Measurements from ENCODE around the gene C22orf15. TPM values are rescaled to one million over a fixed set of nuclear protein-coding genes. Genes with fewer than 3 reads are reported as not detected.
A peak's percentile ranks its signal among the peaks of the same experiment; 100 is the strongest.

Gene C22orf15
- total and polyA plus RNA-seq, 10 donors: 0.29 to 1.4 (median 0.73) TPM; not detected in 3

- peak within 1 kb of the TSS in 5 of 8 donors; percentile 39 to 72 (median 56) for H3K27ac ChIP-seq
- H3K9me3 ChIP-seq: no peaks in the 10 kb centered on the region
- intact Hi-C loops (cut with DNase I; ENCODE audit: low total_unique reads): loop anchor here (5.0 kb wide), 1 partner anchor 74 kb away; no protein-coding TSS in a partner anchor
- H3K4me3 ChIP-seq: peak within 1 kb of the TSS; percentile 8 to 75 (median 43)
- H3K4me1 ChIP-seq: peaks cover 20 to 69% (median 55%) of the 10 kb centered on the region in 6 donors
- DNase-seq: peak; percentile 90
- H3K36me3 ChIP-seq: no peaks in the 10 kb centered on the region
- TF ChIP-seq POLR2A (IDR thresholded peaks at IDR 0.05) (no peak), CTCF (IDR thresholded peaks at IDR 0.05 in 8 of 11, conservative IDR thresholded peaks at IDR 0.05 in 3 of 11) (peak in 1 of 11 experiments; percentile 13), POLR2AphosphoS5 (IDR thresholded peaks at IDR 0.05) (peak in 1 of 3 donors; percentile 19)
- H3K27me3 ChIP-seq (replicated peaks in 1 of 7): peaks cover 0 to 16% (median 0%) of the 10 kb centered on the region in 7 donors
- WGBS, 5 donors: 5 to 16% (median 7%) methylated on average over 28 to 79 of the region's 79 CpGs
Observed at GRCh38 chr22:23772649-23773473, 10.1 kb downstream of the C22orf15 start, which contains the start of gene MMP11. Gene MMP11 (plus strand): TSS chr22:23772849. CDS start chr22:23772871, 22 bp downstream.

GRCh38 chr22:23773483-23774113 lies 10.8 kb downstream of the C22orf15 start:
- WGBS, 5 donors: 81 to 88% (median 85%) methylated on average over 7 of the region's 7 CpGs
- H3K4me3 ChIP-seq: peak overlapping the region in 4 of 8 donors; percentile 42 to 75 (median 50)
- TF ChIP-seq CTCF (IDR thresholded peaks at IDR 0.05 in 8 of 11, conservative IDR thresholded peaks at IDR 0.05 in 3 of 11) (no peak), POLR2A (IDR thresholded peaks at IDR 0.05) (no peak), POLR2AphosphoS5 (IDR thresholded peaks at IDR 0.05) (no peak)
- H3K36me3 ChIP-seq: no peaks in the 10 kb centered on the region
- peaks cover 16 to 62% (median 49%) of the 10 kb centered on the region in 6 donors for H3K4me1 ChIP-seq
- peaks cover 0 to 16% (median 0%) of the 10 kb centered on the region in 7 donors for H3K27me3 ChIP-seq (replicated peaks in 1 of 7)
- DNase-seq: no peak
- H3K27ac ChIP-seq: no peak overlapping the region
- intact Hi-C loops (cut with DNase I; ENCODE audit: low total_unique reads): loop anchor here (5.0 kb wide), 1 partner anchor 74 kb away; no protein-coding TSS in a partner anchor
- H3K9me3 ChIP-seq: no peaks in the 10 kb centered on the region

- Histone ChIP-seq H3K36me3 (no peaks in the 10 kb centered on the region), H3K4me3 (no peak overlapping the region), H3K4me1 (peaks cover 14 to 54% (median 41%) of the 10 kb centered on the region in 6 donors), H3K9me3 (no peaks in the 10 kb centered on the region), H3K27ac (no peak overlapping the region), H3K27me3 (replicated peaks in 1 of 7) (peaks cover 0 to 16% (median 0%) of the 10 kb centered on the region in 7 donors)
- intact Hi-C loops (cut with DNase I; ENCODE audit: low total_unique reads): loop anchor here (5.0 kb wide), 1 partner anchor 73 kb away; no protein-coding TSS in a partner anchor
- WGBS, 5 donors: 84 to 90% (median 85%) methylated on average over 12 of the region's 12 CpGs
- no peak for TF ChIP-seq POLR2A (IDR thresholded peaks at IDR 0.05)
- TF ChIP-seq CTCF (IDR thresholded peaks at IDR 0.05 in 8 of 11, conservative IDR thresholded peaks at IDR 0.05 in 3 of 11): no peak
- no peak for TF ChIP-seq POLR2AphosphoS5 (IDR thresholded peaks at IDR 0.05)
- no peak for DNase-seq
Observed at GRCh38 chr22:23774114-23774921, 11.5 kb downstream of the C22orf15 start.
